OCI-LY1 (cell line): Measurements from ENCODE around the gene GNG3.
"Not testable (repeated sequence)": the region's sequence is repeated elsewhere in the genome, so short reads cannot be mapped to it uniquely, and the experiment has no call there.

ENCODE experiments used
- H2AFZ ChIP-seq: fragments of 200-600 bp; sonication (generic), shearing (Covaris generic); 2 replicates; pipeline ENCODE4 v1.6.0; 2014; ENCODE audit warnings: antibody characterized with exemption, mild to moderate bottlenecking, low read length
- H3F3A ChIP-seq: fragments of 200-600 bp; sonication (generic), shearing (Covaris generic); 2 replicates; pipeline ENCODE4 v1.6.0; 2014; ENCODE audit warnings: mild to moderate bottlenecking, antibody characterized with exemption, low read length, moderate library complexity; ENCODE audit not compliant: insufficient read depth
- H3K27ac ChIP-seq: fragments of 200-600 bp; sonication (generic); 2 replicates; pipeline ENCODE4 v1.5.1; 2014; ENCODE audit warnings: low read length, mixed run types, mild to moderate bottlenecking, low read depth; ENCODE audit not compliant: poor library complexity, severe bottlenecking
- H3K27me3 ChIP-seq: fragments of 200-600 bp; sonication (generic); 2 replicates; pipeline ENCODE4 v1.6.0; 2014; ENCODE audit warnings: antibody characterized with exemption, mild to moderate bottlenecking, low read length, moderate library complexity; ENCODE audit not compliant: insufficient read depth
- H3K36me3 ChIP-seq: fragments of 200-600 bp; sonication (generic); 2 replicates; pipeline ENCODE4 v1.6.1; 2014; ENCODE audit warnings: mild to moderate bottlenecking, antibody characterized with exemption, low read length, moderate library complexity, mixed read lengths; ENCODE audit not compliant: insufficient read depth
- H3K4me1 ChIP-seq: fragments of 200-600 bp; sonication (generic); 2 replicates; pipeline ENCODE4 v1.5.1; 2014; ENCODE audit warnings: mild to moderate bottlenecking, low read length, moderate library complexity; ENCODE audit not compliant: insufficient read depth, severe bottlenecking
- H3K4me2 ChIP-seq: fragments of 200-600 bp; sonication (generic), shearing (Covaris generic); 2 replicates; pipeline ENCODE4 v1.6.1; 2014; ENCODE audit warnings: low read length
- H3K4me3 ChIP-seq: fragments of 200-600 bp; sonication (generic); 2 replicates; pipeline ENCODE4 v1.5.1; 2014; ENCODE audit warnings: low read length, low read depth, mild to moderate bottlenecking, mixed read lengths; ENCODE audit not compliant: poor library complexity, severe bottlenecking
- H3K79me2 ChIP-seq: fragments of 200-600 bp; shearing (Covaris generic); 2 replicates; pipeline ENCODE4 v1.6.1; 2016; ENCODE audit warnings: mixed run types, low read length, mixed read lengths; ENCODE audit not compliant: insufficient read depth
- H3K9ac ChIP-seq: fragments of 200-600 bp; sonication (generic), shearing (Covaris generic); 2 replicates; pipeline ENCODE4 v1.6.1; 2014; ENCODE audit warnings: mild to moderate bottlenecking, low read length, mixed read lengths
- H3K9me2 ChIP-seq: fragments of 200-600 bp; sonication (generic), shearing (Covaris generic); 2 replicates; pipeline ENCODE4 v1.6.1; 2014; ENCODE audit warnings: low read depth, mild to moderate bottlenecking, low read length, mixed read lengths
- H3K9me3 ChIP-seq: fragments of 200-600 bp; shearing (Covaris generic); 2 replicates; pipeline ENCODE4 v1.6.1; 2014; ENCODE audit warnings: low read length, mixed read lengths
- H4K20me1 ChIP-seq: fragments of 200-600 bp; sonication (generic), shearing (Covaris generic); 2 replicates; pipeline ENCODE4 v1.6.0; 2016; ENCODE audit warnings: mild to moderate bottlenecking, low read length; ENCODE audit not compliant: insufficient read depth
- CTCF ChIP-seq: fragments of 200-600 bp; sonication (generic), shearing (Covaris generic); IDR thresholded peaks from 2 replicates; pipeline ENCODE4 v1.5.1; 2017; ENCODE audit warnings: mild to moderate bottlenecking, antibody characterized with exemption, low read length, moderate library complexity, mixed read lengths
- EZH2 ChIP-seq: fragments of 200-600 bp; sonication (generic), shearing (Covaris generic); IDR thresholded peaks from 2 replicates; pipeline ENCODE4 v1.8.0; 2017; ENCODE audit warnings: borderline replicate concordance, mixed run types, mild to moderate bottlenecking, antibody characterized with exemption, low read length, moderate library complexity, mixed read lengths

Gene GNG3

GRCh38 chr11:62732830-62733229 is 25.4 kb downstream of the GNG3 start:
- Histone ChIP-seq H3K79me2 (peaks cover 16% of the 10 kb centered on the region), H3F3A (no peaks in the 10 kb centered on the region), H3K27ac (no peak overlapping the region)

GRCh38 chr11:62737196-62737595 is 29.7 kb downstream of the GNG3 start:
- Histone ChIP-seq H3K9ac (no peak overlapping the region), H3K4me1 (no peaks in the 10 kb centered on the region), H2AFZ (no peak overlapping the region), H3K4me2 (no peak overlapping the region), H3K9me2 (no peaks in the 10 kb centered on the region), H3K27me3 (no peaks in the 10 kb centered on the region), H3K79me2 (no peaks in the 10 kb centered on the region), H3K36me3 (peaks cover 57% of the 10 kb centered on the region), H3K9me3 (no peaks in the 10 kb centered on the region), H3K4me3 (no peak overlapping the region), H4K20me1 (no peaks in the 10 kb centered on the region), H3F3A (no peaks in the 10 kb centered on the region), H3K27ac (no peak overlapping the region)
- TF ChIP-seq CTCF (no peak), EZH2 (no peak)

More at GRCh38 chr11:62732830-62733229, 25.4 kb downstream of the GNG3 start:
- no peak overlapping the region for H3K9ac ChIP-seq
- no peaks in the 10 kb centered on the region for H3K27me3 ChIP-seq
- no peak overlapping the region for H3K4me2 ChIP-seq
- peak; percentile 38 for TF ChIP-seq CTCF
- no peak for TF ChIP-seq EZH2
- no peaks in the 10 kb centered on the region for H4K20me1 ChIP-seq
- H2AFZ ChIP-seq, result no peak overlapping the region
- H3K4me1 ChIP-seq, result peaks cover 10% of the 10 kb centered on the region
- H3K4me3 ChIP-seq, result no peak overlapping the region
- no peaks in the 10 kb centered on the region for H3K9me3 ChIP-seq
- peaks cover 36% of the 10 kb centered on the region for H3K36me3 ChIP-seq
- no peaks in the 10 kb centered on the region for H3K9me2 ChIP-seq

GRCh38 chr11:62747475-62748160 is 40.1 kb downstream of the GNG3 start:
- TF ChIP-seq EZH2 (no peak), CTCF (no peak)
- Histone ChIP-seq H3K27ac (peak overlapping the region; percentile 59), H2AFZ (no peak overlapping the region)

DNA sequence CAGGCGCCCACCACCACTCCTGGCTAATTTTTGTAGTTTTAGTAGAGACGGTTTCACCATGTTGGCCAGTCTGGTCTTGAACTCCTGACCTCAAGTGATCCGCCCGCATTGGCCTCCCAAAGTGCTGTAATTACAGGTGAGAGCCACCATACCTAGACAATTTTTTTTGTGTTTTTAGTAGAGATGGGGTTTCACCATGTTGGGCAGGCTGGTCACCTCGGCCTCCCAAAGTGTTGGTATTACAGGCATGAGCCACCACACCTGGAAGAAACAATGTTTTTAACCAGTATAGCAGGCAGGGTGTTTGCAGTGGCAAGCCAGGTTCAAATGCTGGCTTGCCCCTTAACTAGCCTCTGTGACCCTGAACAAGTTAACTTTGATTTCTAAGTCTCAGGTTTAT is 42.5 kb downstream of the GNG3 start:
- H3K4me3 ChIP-seq, H3K9ac ChIP-seq, H4K20me1 ChIP-seq, H3K27me3 ChIP-seq, H3F3A ChIP-seq, H3K9me3 ChIP-seq, H3K27ac ChIP-seq, H2AFZ ChIP-seq, H3K4me2 ChIP-seq, H3K9me2 ChIP-seq, H3K79me2 ChIP-seq: not testable (repeated sequence)
- H3K4me1 ChIP-seq, result peaks cover 31% of the 10 kb centered on the region
- H3K36me3 ChIP-seq, result peaks cover 15% of the 10 kb centered on the region; the same call in 1 of the 2 replicates

More at GRCh38 chr11:62747475-62748160, 40.1 kb downstream of the GNG3 start:
- no peaks in the 10 kb centered on the region for H3K9me3 ChIP-seq
- H3K4me3 ChIP-seq, result no peak overlapping the region
- no peaks in the 10 kb centered on the region for H4K20me1 ChIP-seq
- H3K9me2 ChIP-seq, result no peaks in the 10 kb centered on the region
- peak overlapping the region; percentile 37; the same call in 1 of the 2 replicates for H3K4me2 ChIP-seq
- H3K27me3 ChIP-seq, result no peaks in the 10 kb centered on the region
- peak overlapping the region; percentile 34; the same call in 1 of the 2 replicates for H3K9ac ChIP-seq
- peaks cover 8% of the 10 kb centered on the region; the same call in 1 of the 2 replicates for H3K36me3 ChIP-seq
- H3K79me2 ChIP-seq, result no peaks in the 10 kb centered on the region
- H3F3A ChIP-seq, result no peaks in the 10 kb centered on the region
- peaks cover 19% of the 10 kb centered on the region for H3K4me1 ChIP-seq
